Measurements from ENCODE around the gene LAPTM4A. TPM values are rescaled to one million over a fixed set of nuclear protein-coding genes. Genes with fewer than 3 reads are reported as not detected.

Gene LAPTM4A
- total RNA-seq, 1 donor from 2014 or later = 74.4 TPM

DNA sequence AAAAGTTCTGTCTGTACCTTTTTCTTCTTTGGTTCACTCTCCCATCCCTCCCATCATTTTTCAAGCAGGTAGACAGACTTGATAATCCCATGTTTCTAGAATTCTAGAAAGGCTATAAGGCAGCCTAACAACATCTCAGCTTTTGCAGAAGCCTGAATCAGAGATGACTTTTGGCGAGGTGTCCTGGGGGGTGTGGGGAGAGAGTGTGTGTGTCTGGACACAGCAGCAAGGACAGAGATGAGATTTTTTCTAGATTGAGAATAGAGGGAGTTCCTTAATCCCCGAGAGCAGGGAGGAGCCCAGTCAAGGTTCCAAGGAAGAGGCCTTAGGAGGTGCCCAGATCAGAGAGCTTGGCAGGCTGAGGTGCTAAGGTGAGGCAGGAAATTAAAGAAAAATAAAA is 22.0 kb upstream of the LAPTM4A start:
- H3K36me3 Mint-ChIP-seq (ENCODE audit: low read depth) = no peaks in the 10 kb centered on the region
- no peak for TF ChIP-seq CTCF (conservative IDR thresholded peaks at IDR 0.05)
- no peak overlapping the region for H3K4me3 Mint-ChIP-seq
- no peak for DNase-seq (ENCODE audit: low read depth, low spot score)
- H3K4me1 Mint-ChIP-seq = peaks cover 37% of the 10 kb centered on the region
- H3K27me3 Mint-ChIP-seq (ENCODE audit: low read depth) = peaks cover 29% of the 10 kb centered on the region
- H3K27ac Mint-ChIP-seq (ENCODE audit: unreplicated experiment) = no peak overlapping the region
- H3K9me3 Mint-ChIP-seq = peaks cover 8% of the 10 kb centered on the region

DNA sequence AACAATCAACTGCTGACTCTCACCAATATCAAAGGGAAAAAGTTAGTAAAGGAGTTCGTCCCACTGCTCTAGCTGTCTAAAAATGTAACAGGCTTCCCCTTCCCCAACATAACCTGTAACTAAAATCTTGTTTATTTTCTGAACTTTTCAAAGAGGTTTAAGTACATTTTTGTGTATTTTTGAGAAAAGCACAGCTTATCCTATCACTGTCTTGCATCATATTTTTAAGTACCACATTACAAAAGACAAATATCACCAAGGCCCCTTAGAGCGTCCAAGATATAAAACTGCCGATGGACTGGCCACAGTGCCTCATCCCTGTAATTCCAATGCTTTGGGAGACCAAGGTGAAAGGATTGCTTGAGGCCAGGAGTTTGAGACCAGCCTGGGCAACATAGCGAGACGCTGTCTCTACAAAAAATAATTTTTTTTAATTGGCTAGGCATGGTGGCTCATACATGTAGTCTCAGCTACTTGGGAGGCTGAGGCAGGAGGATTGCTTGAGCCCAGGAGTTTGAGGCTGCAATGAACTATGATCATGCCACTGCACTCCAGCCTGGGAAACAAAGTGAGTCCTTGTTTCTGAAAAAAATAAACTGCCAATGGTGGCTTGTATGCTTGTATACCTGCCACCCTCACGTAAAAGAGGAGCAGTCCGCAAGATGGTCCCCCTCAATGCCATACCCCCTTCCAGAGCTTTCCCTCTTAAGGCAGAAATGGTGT is 21.2 kb upstream of the LAPTM4A start:
- H3K27ac Mint-ChIP-seq (ENCODE audit: unreplicated experiment) = peak overlapping the region; percentile 99
- H3K4me1 Mint-ChIP-seq = peaks cover 37% of the 10 kb centered on the region
- TF ChIP-seq CTCF (conservative IDR thresholded peaks at IDR 0.05) = no peak
- DNase-seq (ENCODE audit: low read depth, low spot score) = no peak
- H3K9me3 Mint-ChIP-seq = peaks cover 6% of the 10 kb centered on the region
- H3K36me3 Mint-ChIP-seq (ENCODE audit: low read depth) = no peaks in the 10 kb centered on the region
- H3K27me3 Mint-ChIP-seq (ENCODE audit: low read depth) = peaks cover 20% of the 10 kb centered on the region
- no peak overlapping the region for H3K4me3 Mint-ChIP-seq

DNA sequence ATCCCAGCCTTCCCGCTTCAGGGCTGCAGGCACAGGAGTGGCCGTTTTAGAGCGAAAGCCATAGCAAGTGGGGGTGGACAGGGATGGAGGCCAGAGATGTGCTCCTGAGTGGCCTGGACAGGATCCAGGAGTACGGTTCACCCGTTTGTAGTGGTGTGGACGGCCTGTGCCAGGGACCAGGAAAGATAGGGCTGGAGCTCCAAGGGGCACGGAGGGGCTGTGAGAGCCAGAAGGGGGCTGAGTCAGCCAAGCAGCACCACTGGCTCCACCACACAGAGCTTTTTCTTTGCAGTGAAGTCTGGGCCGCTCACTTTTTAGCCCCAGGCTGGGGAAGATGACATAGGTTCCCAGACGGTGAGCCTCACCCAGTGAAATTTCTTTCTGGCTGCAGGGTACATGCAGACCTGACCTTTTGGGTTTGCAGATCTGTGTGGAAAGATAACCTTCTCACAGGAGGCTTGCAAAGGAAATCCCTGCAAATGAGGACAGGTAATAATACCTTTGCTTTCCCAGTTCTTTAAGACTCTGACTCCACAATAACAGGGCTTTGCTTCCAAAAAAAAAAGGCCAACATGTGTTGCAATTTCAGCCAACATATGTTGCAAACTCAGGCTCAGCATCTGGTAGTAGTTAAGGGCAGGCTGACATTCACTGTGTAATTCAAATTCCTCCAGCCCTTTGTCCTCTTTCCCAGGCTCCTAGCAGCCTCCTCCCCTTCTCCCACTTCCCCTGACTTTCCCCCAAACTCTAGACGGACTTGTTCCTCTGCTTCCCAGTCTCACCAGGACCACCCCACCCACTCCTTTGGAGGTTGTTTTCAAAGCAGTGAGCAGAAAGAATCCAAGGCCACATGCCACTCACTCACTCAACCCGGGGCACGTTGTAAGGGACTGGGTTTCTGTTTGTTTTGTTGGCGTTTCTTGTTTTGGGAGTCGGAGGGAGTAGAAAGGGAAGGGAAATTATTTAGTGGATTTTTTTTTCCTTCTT is 20.3 kb upstream of the LAPTM4A start:
- no peak for DNase-seq (ENCODE audit: low read depth, low spot score)
- Mint-ChIP-seq H3K9me3 (peaks cover 3% of the 10 kb centered on the region), H3K36me3 (ENCODE audit: low read depth) (no peaks in the 10 kb centered on the region), H3K4me3 (no peak overlapping the region), H3K4me1 (peaks cover 37% of the 10 kb centered on the region), H3K27me3 (ENCODE audit: low read depth) (peaks cover 14% of the 10 kb centered on the region), H3K27ac (ENCODE audit: unreplicated experiment) (peak overlapping the region; percentile 99)
- TF ChIP-seq CTCF (conservative IDR thresholded peaks at IDR 0.05) = no peak

GRCh38 chr2:20069756-20070155 is 18.3 kb upstream of the LAPTM4A start:
- H3K4me3 Mint-ChIP-seq = no peak overlapping the region
- no peaks in the 10 kb centered on the region for H3K36me3 Mint-ChIP-seq (ENCODE audit: low read depth)
- no peak overlapping the region for H3K27ac Mint-ChIP-seq (ENCODE audit: unreplicated experiment)
- H3K27me3 Mint-ChIP-seq (ENCODE audit: low read depth) = peaks cover 9% of the 10 kb centered on the region
- no peak for DNase-seq (ENCODE audit: low read depth, low spot score)
- peaks cover 3% of the 10 kb centered on the region for H3K9me3 Mint-ChIP-seq
- TF ChIP-seq CTCF (conservative IDR thresholded peaks at IDR 0.05) = no peak
- peaks cover 33% of the 10 kb centered on the region for H3K4me1 Mint-ChIP-seq

- no peak for TF ChIP-seq CTCF (conservative IDR thresholded peaks at IDR 0.05)
- Mint-ChIP-seq H3K4me3 (no peak overlapping the region), H3K36me3 (ENCODE audit: low read depth) (no peaks in the 10 kb centered on the region), H3K4me1 (peaks cover 18% of the 10 kb centered on the region), H3K9me3 (peaks cover 3% of the 10 kb centered on the region), H3K27me3 (ENCODE audit: low read depth) (no peaks in the 10 kb centered on the region), H3K27ac (ENCODE audit: unreplicated experiment) (no peak overlapping the region)
- no peak for DNase-seq (ENCODE audit: low read depth, low spot score)
These were observed 16.7 kb upstream of the LAPTM4A start for GRCh38 chr2:20067992-20068584.

All from neural crest cell (in vitro differentiated cells).